A549 (cell line): ENCODE data around the gene RSBN1.

Source experiments
- CEBPB ChIP-seq, 2 experiments: fragments of >200 bp in 1 of 2; sonication (Bioruptor Twin) in 1 of 2; formaldehyde crosslinking in 1 of 2; IDR thresholded peaks; 2 replicates each; pipeline ENCODE4 v1.6.1; 2012 to 2016
- CTCF ChIP-seq: fragments of >200 bp; sonication (Bioruptor Twin); formaldehyde crosslinking; IDR thresholded peaks from 3 replicates; pipeline ENCODE4 v1.5.1; 2016
- EHF ChIP-seq: fragments of 250-450 bp; sonication (Bioruptor Pico); IDR thresholded peaks from 2 replicates; pipeline ENCODE4 v1.5.0; 2020; ENCODE audit warnings: mild to moderate bottlenecking
- ESRRA ChIP-seq: fragments of 150-350 bp; IDR thresholded peaks from 2 replicates; pipeline ENCODE4 v1.6.1; 2014; ENCODE audit warnings: mild to moderate bottlenecking, low read length, borderline replicate concordance
- MYC ChIP-seq: IDR thresholded peaks from 2 replicates; pipeline ENCODE4 v1.6.1; 2012; ENCODE audit warnings: mild to moderate bottlenecking, inconsistent platforms, low read length, improper control_type of control experiment, borderline replicate concordance
- NFE2L2 ChIP-seq: fragments of 150-350 bp; conservative IDR thresholded peaks from 2 replicates; pipeline ENCODE4 v1.6.1; 2014; ENCODE audit warnings: low read length
- POLR2A ChIP-seq: IDR thresholded peaks from 2 replicates; pipeline ENCODE4 v1.6.1; 2012; ENCODE audit warnings: mild to moderate bottlenecking, low read length
- RCOR1 ChIP-seq: fragments of 150-350 bp; IDR thresholded peaks from 2 replicates; pipeline ENCODE4 v1.6.1; 2014; ENCODE audit warnings: antibody characterized with exemption, low read length, low read depth
- USF2 ChIP-seq: fragments of 450-650 bp; IDR thresholded peaks from 2 replicates; pipeline ENCODE4 v1.6.1; 2014; ENCODE audit warnings: antibody characterized with exemption

- TF ChIP-seq POLR2A (no peak), CTCF (no peak), NFE2L2 (no peak), EHF (CRISPR knock-in tag) (no peak), CEBPB (IDR thresholded peaks at IDR 0.05) (no peak), ESRRA (no peak), RCOR1 (no peak), MYC (no peak), USF2 (no peak)
These were observed 6.3 kb upstream of the RSBN1 start for GRCh38 chr1:113818578-113818977.
